DND-41 (cell line): Measurements from ENCODE around the gene ALG12.

Source experiments
- CTCF ChIP-seq: IDR thresholded peaks from 2 replicates; pipeline ENCODE4 v1.5.1; 2012; ENCODE audit warnings: borderline replicate concordance, low read length, moderate library complexity, mild to moderate bottlenecking; ENCODE audit not compliant: poor library complexity, severe bottlenecking; ENCODE audit errors: extremely low read depth
- EZH2 ChIP-seq: IDR thresholded peaks from 3 replicates; pipeline ENCODE4 v1.6.1; 2012; ENCODE audit warnings: borderline replicate concordance, low read depth, mild to moderate bottlenecking, moderate library complexity, low read length, inconsistent platforms; ENCODE audit not compliant: severe bottlenecking

- TF ChIP-seq EZH2: no peak
- no peak for TF ChIP-seq CTCF
Observed at GRCh38 chr22:49866134-49866533, 52.1 kb downstream of the ALG12 start.
